Measurements from ENCODE around the gene PIK3C2G. TPM values are rescaled to one million over a fixed set of nuclear protein-coding genes. Genes with fewer than 3 reads are reported as not detected.

Gene PIK3C2G
- total RNA-seq, 1 donor from 2014 or later, result not detected

DNA sequence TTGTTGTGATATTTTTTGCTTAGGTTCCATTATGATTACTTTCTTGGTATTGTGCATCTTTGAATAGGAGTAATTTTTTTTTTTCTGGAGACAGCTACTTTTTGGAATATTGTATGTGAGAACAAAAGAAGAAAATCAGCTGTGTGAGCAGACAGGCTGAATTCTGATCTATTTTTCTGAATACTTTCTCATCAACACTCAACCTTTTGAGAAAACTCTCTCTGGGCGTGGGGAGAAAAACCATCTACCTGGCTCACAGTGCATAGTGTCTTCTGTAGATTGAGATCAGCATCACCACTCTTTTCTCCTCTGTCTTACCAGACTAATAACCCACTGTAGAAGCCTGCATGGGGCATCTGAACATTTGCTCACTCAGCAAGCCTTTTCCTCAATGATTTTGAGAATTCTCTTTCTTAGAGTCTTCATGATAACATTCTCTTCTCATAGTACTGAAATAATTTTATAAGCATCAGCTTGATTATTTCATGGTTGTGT lies 3.3 kb downstream of the PIK3C2G start:
- DNase-seq, result no peak
- intact Hi-C loops (cut with micrococcal nuclease), result no loop called here
- ATAC-seq, result no peak

GRCh38 chr12:18267427-18268099 lies 6.2 kb downstream of the PIK3C2G start:
- DNase-seq, result no peak
- intact Hi-C loops (cut with micrococcal nuclease), result no loop called here
- no peak for ATAC-seq

DNA sequence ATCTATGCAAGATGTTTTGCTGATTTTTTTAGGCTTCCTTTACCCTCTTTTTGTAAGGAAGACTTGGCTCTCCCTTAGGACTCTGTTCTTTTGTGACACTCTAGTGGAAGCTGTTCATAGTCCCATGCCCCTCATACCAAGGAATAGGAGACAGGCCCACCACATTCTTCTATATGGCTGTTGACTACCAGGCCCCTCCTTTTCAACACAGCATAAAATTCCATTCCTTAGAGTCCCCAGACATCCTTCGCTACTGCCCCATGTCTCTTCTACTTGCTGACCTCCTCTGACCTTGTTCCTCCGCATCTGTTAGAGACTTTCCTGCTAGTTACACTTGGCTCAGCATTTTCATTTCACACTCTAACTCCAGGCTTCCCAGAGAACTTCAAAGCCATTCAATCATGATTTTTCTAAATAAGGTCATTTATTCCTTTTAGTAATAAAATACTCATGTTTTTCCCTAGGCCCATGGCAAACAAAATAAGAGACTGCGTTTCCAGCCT lies 9.7 kb downstream of the PIK3C2G start:
- ATAC-seq (no peak), DNase-seq (no peak)
- intact Hi-C loops (cut with micrococcal nuclease), result no loop called here

DNA sequence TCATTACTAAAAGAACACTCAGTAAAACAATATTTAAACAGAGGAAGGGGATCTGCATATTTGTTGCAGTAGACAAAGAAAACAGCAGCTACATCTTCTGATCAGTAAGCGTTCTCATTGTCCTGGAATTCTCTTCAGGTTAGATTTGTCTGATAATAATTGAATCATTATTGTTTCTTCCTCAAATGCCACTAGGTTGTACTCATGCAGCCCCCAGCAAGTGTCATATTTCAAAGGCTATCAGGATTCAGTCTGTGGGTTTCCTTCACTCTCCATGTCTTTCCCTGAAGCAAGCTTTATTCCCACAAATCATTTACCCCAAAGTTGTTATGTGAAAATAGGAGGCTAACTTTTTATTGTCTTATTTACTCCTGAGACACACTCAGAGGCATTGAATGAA lies 14.7 kb downstream of the PIK3C2G start:
- DNase-seq (no peak), ATAC-seq (no peak)
- intact Hi-C loops (cut with micrococcal nuclease), result no loop called here

DNA sequence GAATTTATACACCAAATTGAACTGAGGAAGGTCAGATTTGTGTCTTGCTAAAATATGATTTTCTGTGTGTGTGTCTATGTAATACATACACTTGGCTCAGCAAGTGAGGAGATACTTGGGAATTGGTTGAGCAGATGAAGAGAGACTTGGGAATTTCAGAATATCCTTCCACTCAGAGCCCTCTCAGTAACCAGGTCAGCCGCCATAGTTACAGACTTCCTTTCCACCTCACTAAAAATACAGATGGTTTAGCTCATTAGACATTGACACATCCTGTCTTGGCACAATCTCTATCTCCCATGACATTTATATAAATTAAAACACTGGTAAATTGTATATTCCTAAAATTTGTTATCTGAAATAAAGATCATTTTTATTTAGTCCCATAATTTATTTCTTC lies 15.9 kb downstream of the PIK3C2G start:
- DNase-seq, result no peak
- ATAC-seq, result no peak
- intact Hi-C loops (cut with micrococcal nuclease), result no loop called here

GRCh38 chr12:18280728-18281127 lies 19.4 kb downstream of the PIK3C2G start:
- ATAC-seq, result no peak
- intact Hi-C loops (cut with micrococcal nuclease), result no loop called here
- no peak for DNase-seq

- intact Hi-C loops (cut with micrococcal nuclease), result no loop called here
- no peak for DNase-seq
- no peak for ATAC-seq
These were observed 20.6 kb downstream of the PIK3C2G start for GRCh38 chr12:18281941-18282340.

- DNase-seq (no peak), ATAC-seq (peak; percentile 48)
- intact Hi-C loops (cut with micrococcal nuclease), result no loop called here
These were observed 22.5 kb downstream of the PIK3C2G start for GRCh38 chr12:18283831-18284230.

DNA sequence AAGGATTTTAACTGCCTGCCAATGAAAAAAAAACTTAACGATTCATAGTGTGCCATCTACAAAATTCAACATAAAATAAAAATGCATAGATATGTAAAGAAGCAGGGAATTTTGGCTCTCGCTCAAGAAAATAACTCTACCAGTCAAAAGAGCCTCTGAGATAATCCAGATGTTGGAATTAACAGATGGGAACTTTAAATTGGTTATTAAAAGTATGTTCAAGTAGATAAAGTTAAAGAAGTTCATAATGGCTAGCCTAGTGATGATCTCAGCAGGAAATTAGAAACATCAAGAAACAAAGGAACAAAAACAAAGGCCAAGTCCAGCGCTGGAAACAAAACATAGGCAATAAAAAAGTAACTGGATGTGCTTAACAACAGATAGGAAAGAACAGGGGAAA lies 23.1 kb downstream of the PIK3C2G start:
- ATAC-seq, result no peak
- intact Hi-C loops (cut with micrococcal nuclease), result no loop called here

DNA sequence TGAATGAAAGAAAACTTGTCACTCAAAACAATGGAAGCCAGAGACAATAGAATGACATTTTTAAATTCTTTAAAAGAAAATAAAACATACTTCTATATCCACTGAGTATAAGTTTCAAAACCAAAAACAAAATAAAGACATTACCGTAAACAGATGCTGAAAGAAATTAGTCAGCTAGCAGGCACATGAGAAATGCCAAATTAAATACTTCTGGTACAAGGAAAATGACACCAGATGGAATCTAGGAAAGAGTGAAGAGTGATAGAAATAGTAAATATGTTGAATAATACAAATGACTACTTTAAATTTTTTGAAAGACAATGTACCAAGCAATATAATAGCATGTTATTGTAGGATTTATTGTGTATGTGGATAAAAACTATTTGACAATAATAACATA lies 23.8 kb downstream of the PIK3C2G start:
- ATAC-seq, result no peak
- intact Hi-C loops (cut with micrococcal nuclease), result no loop called here
- DNase-seq, result no peak

More for the DNA sequence above, 23.1 kb downstream of the PIK3C2G start:
- DNase-seq, result no peak

GRCh38 chr12:18290386-18290785 lies 29.1 kb downstream of the PIK3C2G start:
- ATAC-seq, result no peak
- intact Hi-C loops (cut with micrococcal nuclease), result no loop called here
- no peak for DNase-seq

GRCh38 chr12:18294889-18295288 lies 33.6 kb downstream of the PIK3C2G start:
- DNase-seq (no peak), ATAC-seq (no peak)
- intact Hi-C loops (cut with micrococcal nuclease), result no loop called here

DNA sequence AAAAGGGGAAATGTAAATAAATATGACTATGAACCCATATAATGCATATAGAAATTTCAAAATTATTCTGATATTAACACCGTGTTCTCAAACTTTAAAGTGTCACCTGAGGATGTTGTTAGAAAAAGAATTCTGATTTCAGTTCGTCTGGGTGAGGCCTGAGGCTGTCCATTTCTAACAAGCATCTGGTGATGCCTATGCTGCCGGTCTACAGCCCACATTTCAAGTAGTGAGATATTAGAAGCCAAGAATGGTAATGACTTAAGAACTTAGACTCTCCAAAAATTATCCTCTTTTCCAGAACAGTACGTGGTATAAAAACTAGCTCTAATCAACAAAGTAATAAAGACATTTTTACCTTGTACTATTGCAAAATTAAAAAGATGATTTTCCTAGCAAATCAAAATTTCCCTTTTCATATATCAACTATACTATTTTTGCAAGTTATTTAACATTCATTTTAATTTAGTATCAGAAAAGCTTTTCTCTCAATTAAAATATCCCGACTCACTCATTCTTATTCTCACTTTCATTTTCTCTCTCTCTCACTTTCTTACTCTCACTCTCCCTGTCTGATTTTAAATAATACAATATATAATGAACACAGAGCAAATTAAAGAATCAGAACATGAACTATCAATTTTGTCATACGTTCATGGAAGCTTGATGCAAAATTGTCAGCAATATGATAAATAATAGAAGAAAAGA lies 35.0 kb downstream of the PIK3C2G start:
- intact Hi-C loops (cut with micrococcal nuclease), result no loop called here
- DNase-seq, result no peak
- ATAC-seq, result peak; percentile 74

DNA sequence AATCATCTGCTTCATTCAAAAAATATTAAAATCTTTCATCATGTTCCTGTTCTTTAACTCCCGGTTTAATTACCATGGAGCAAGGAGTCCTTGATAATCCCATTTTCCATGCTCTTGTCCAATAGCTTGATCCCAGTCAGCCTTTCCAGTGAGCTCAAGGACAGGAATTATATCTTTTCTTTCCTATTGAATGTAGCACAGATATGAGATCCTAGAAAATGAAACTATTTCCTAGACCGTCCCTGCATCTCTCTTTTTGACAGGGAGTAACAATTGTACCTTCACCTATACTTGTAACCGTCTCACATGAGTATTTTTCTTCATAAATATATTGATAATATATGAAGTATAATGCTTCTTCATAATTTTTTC lies 35.6 kb downstream of the PIK3C2G start:
- ATAC-seq (peak; percentile 56), DNase-seq (no peak)
- intact Hi-C loops (cut with micrococcal nuclease), result no loop called here

DNA sequence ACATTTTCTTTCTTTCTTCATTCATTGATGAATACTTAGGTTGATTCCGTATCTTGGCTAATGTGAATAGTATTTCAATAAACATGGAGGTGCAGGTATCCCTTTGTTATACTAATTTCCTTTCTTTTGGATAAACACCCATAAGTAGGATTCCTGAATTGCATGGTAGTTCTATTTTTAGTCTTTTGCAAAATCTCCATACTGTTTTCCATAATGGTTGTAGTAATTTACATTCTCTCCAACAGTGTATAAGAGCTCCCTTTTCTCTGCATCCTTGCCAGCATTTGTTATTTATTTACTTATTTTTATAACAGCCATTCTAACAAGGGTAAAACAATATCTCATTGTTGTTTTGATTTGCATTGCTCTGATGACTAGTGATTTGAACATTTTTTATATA lies 36.6 kb downstream of the PIK3C2G start:
- intact Hi-C loops (cut with micrococcal nuclease), result no loop called here
- no peak for ATAC-seq

GRCh38 chr12:18302809-18303430 lies 41.6 kb downstream of the PIK3C2G start:
- intact Hi-C loops (cut with micrococcal nuclease), result no loop called here

More for the DNA sequence above, 36.6 kb downstream of the PIK3C2G start:
- DNase-seq, result no peak

DNA sequence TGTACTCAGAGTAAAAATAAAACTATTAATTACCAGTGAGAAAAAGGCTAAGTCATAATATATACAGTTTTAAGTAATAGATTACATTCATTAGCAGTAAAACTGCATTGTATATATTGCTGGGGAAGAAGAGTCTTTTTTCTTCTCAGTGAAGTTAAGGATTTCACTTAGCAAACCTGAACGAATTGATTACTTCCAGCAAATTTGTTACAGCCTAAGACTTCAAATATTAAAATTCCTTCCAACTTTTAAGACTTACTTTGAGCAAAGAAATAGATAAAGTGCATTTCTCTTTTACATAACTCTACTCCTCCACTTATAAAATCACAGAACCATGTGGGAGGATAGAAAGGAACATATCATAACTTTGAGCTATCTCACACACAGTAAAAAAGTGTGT lies 43.3 kb downstream of the PIK3C2G start:
- ATAC-seq (no peak), DNase-seq (no peak)
- intact Hi-C loops (cut with micrococcal nuclease), result no loop called here

More at GRCh38 chr12:18302809-18303430, 41.6 kb downstream of the PIK3C2G start:
- no peak for DNase-seq
- ATAC-seq, result no peak

- DNase-seq (no peak), ATAC-seq (no peak)
- intact Hi-C loops (cut with micrococcal nuclease), result no loop called here
These were observed 45.0 kb downstream of the PIK3C2G start for GRCh38 chr12:18306311-18306710.

- no peak for ATAC-seq
- DNase-seq, result no peak
- intact Hi-C loops (cut with micrococcal nuclease), result loop anchor here (10.0 kb wide), 1 partner anchor 59 kb away; no protein-coding TSS in a partner anchor
These were observed 52.0 kb downstream of the PIK3C2G start for GRCh38 chr12:18313306-18313705.

DNA sequence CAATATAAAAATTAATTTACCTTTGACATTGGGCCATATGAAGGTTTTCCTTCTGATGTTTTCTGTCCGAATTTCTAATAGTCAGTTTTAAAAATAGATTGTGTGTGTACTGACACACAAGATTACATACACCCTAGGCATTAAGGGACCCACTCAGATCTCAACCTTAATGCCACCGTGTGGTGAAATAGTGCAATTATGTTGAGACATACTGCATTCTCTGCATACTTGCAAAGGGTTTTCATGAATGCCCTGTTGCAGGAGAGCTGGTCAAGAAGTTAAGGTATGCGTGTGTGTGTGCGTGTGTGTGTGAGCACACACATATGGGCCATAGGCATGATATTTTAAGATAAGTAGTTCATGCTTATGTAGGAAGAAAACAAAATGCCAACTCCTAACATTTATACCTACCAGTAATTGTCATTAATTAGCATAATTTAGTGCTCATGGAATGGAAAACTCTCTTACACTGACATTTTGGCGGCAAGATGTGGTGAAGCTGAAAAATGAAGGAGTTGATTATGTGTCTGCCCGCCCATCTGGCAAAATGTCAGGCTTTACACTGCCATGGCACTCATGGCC lies 58.8 kb downstream of the PIK3C2G start:
- ATAC-seq (peak; percentile 76), DNase-seq (no peak)
- intact Hi-C loops (cut with micrococcal nuclease), result no loop called here
